ENCODE data around the gene GSG1. TPM values are rescaled to one million over a fixed set of nuclear protein-coding genes. Genes with fewer than 3 reads are reported as not detected.

GSG1 gene
- polyA plus RNA-seq, 4 donors, result 0.85 to 13.2 (median 3.4) TPM

GRCh38 chr12:13093848-13094220 lies 9.6 kb downstream of the GSG1 start:
- FAIRE-seq (no peak), DNase-seq (peak in 1 of 2 donors; percentile 47)
- Histone ChIP-seq H3K4me1 (ENCODE audit: control insufficient read depth in 3 of 3, insufficient read depth in 2 of 3, low read depth in 1 of 3, low read length in 2 of 3) (peaks cover 16 to 38% (median 16%) of the 10 kb centered on the region in 3 donors), H3K9me3 (ENCODE audit: control insufficient read depth in 2 of 2, insufficient read depth in 1 of 2, low read depth in 1 of 2, low read length in 1 of 2) (no peaks in the 10 kb centered on the region), H3K36me3 (ENCODE audit: control insufficient read depth in 3 of 3, insufficient read depth in 2 of 3, low read depth in 1 of 3, low read length in 3 of 3) (peaks cover 0 to 2% (median 0%) of the 10 kb centered on the region in 3 donors), H3K27me3 (ENCODE audit: control insufficient read depth in 3 of 3, insufficient read depth in 3 of 3, low read length in 3 of 3) (peaks cover 0 to 4% (median 0%) of the 10 kb centered on the region in 3 donors), H3K27ac (ENCODE audit: low read depth in 1 of 3, low read length in 2 of 3) (no peak overlapping the region), H3K4me3 (ENCODE audit: low read depth in 1 of 3, low read length in 3 of 3) (no peak overlapping the region)
- WGBS, 3 donors, result 11 to 36% (median 20%) methylated on average over 2 of the region's 2 CpGs

GRCh38 chr12:13093191-13093847 lies 10.1 kb downstream of the GSG1 start:
- WGBS, 3 donors, result 58 to 67% (median 59%) methylated on average over 7 of the region's 7 CpGs
- FAIRE-seq, result no peak
- H3K27me3 ChIP-seq (ENCODE audit: control insufficient read depth in 3 of 3, insufficient read depth in 3 of 3, low read length in 3 of 3), result peaks cover 0 to 4% (median 0%) of the 10 kb centered on the region in 3 donors
- H3K4me1 ChIP-seq (ENCODE audit: control insufficient read depth in 3 of 3, insufficient read depth in 2 of 3, low read depth in 1 of 3, low read length in 2 of 3), result peaks cover 13 to 32% (median 13%) of the 10 kb centered on the region in 3 donors
- no peak overlapping the region for H3K4me3 ChIP-seq (ENCODE audit: low read depth in 1 of 3, low read length in 3 of 3)
- H3K27ac ChIP-seq (ENCODE audit: low read depth in 1 of 3, low read length in 2 of 3), result no peak overlapping the region
- H3K36me3 ChIP-seq (ENCODE audit: control insufficient read depth in 3 of 3, insufficient read depth in 2 of 3, low read depth in 1 of 3, low read length in 3 of 3), result peaks cover 0 to 2% (median 0%) of the 10 kb centered on the region in 3 donors
- no peak for DNase-seq
- H3K9me3 ChIP-seq (ENCODE audit: control insufficient read depth in 2 of 2, insufficient read depth in 1 of 2, low read depth in 1 of 2, low read length in 1 of 2), result no peaks in the 10 kb centered on the region

- peaks cover 0 to 2% (median 0%) of the 10 kb centered on the region in 3 donors for H3K36me3 ChIP-seq (ENCODE audit: control insufficient read depth in 3 of 3, insufficient read depth in 2 of 3, low read depth in 1 of 3, low read length in 3 of 3)
- peak; percentile 52 to 66 for DNase-seq
- FAIRE-seq, result no peak
Measured at GRCh38 chr12:13091832-13092231, 11.6 kb downstream of the GSG1 start.

GRCh38 chr12:13090054-13090453 lies 13.4 kb downstream of the GSG1 start:
- Histone ChIP-seq H3K9me3 (ENCODE audit: control insufficient read depth in 2 of 2, insufficient read depth in 1 of 2, low read depth in 1 of 2, low read length in 1 of 2) (no peaks in the 10 kb centered on the region), H3K4me3 (ENCODE audit: low read depth in 1 of 3, low read length in 3 of 3) (no peak overlapping the region), H3K36me3 (ENCODE audit: control insufficient read depth in 3 of 3, insufficient read depth in 2 of 3, low read depth in 1 of 3, low read length in 3 of 3) (peaks cover 0 to 3% (median under 1%) of the 10 kb centered on the region in 3 donors), H3K27me3 (ENCODE audit: control insufficient read depth in 3 of 3, insufficient read depth in 3 of 3, low read length in 3 of 3) (peaks cover 0 to 7% (median 0%) of the 10 kb centered on the region in 3 donors), H3K27ac (ENCODE audit: low read depth in 1 of 3, low read length in 2 of 3) (no peak overlapping the region), H3K4me1 (ENCODE audit: control insufficient read depth in 3 of 3, insufficient read depth in 2 of 3, low read depth in 1 of 3, low read length in 2 of 3) (peaks cover 3 to 17% (median 8%) of the 10 kb centered on the region in 3 donors)
- no peak for DNase-seq
- WGBS, 3 donors, result 86 to 94% (median 88%) methylated on average over 4 of the region's 4 CpGs
- no peak for FAIRE-seq

More at GRCh38 chr12:13091832-13092231, 11.6 kb downstream of the GSG1 start:
- WGBS, 3 donors, result 30 to 72% (median 53%) methylated on average over 6 of the region's 6 CpGs
- Histone ChIP-seq H3K27me3 (ENCODE audit: control insufficient read depth in 3 of 3, insufficient read depth in 3 of 3, low read length in 3 of 3) (peaks cover 0 to 7% (median 0%) of the 10 kb centered on the region in 3 donors), H3K4me1 (ENCODE audit: control insufficient read depth in 3 of 3, insufficient read depth in 2 of 3, low read depth in 1 of 3, low read length in 2 of 3) (peaks cover 8 to 22% (median 8%) of the 10 kb centered on the region in 3 donors), H3K9me3 (ENCODE audit: control insufficient read depth in 2 of 2, insufficient read depth in 1 of 2, low read depth in 1 of 2, low read length in 1 of 2) (no peaks in the 10 kb centered on the region), H3K4me3 (ENCODE audit: low read depth in 1 of 3, low read length in 3 of 3) (no peak overlapping the region), H3K27ac (ENCODE audit: low read depth in 1 of 3, low read length in 2 of 3) (no peak overlapping the region)

- H3K9me3 ChIP-seq (ENCODE audit: control insufficient read depth in 2 of 2, insufficient read depth in 1 of 2, low read depth in 1 of 2, low read length in 1 of 2), result no peaks in the 10 kb centered on the region
- H3K4me3 ChIP-seq (ENCODE audit: low read depth in 1 of 3, low read length in 3 of 3), result no peak overlapping the region
- H3K27ac ChIP-seq (ENCODE audit: low read depth in 1 of 3, low read length in 2 of 3), result no peak overlapping the region
- WGBS, 3 donors, result 81 to 90% (median 89%) methylated on average over 4 of the region's 4 CpGs
- peaks cover 0 to 8% (median 2%) of the 10 kb centered on the region in 3 donors for H3K36me3 ChIP-seq (ENCODE audit: control insufficient read depth in 3 of 3, insufficient read depth in 2 of 3, low read depth in 1 of 3, low read length in 3 of 3)
- peaks cover 0 to 7% (median 0%) of the 10 kb centered on the region in 3 donors for H3K27me3 ChIP-seq (ENCODE audit: control insufficient read depth in 3 of 3, insufficient read depth in 3 of 3, low read length in 3 of 3)
- no peak for FAIRE-seq
- H3K4me1 ChIP-seq (ENCODE audit: control insufficient read depth in 3 of 3, insufficient read depth in 2 of 3, low read depth in 1 of 3, low read length in 2 of 3), result peaks cover 0 to 9% (median 4%) of the 10 kb centered on the region in 3 donors
- DNase-seq, result no peak
Measured at GRCh38 chr12:13088496-13088895, 15.0 kb downstream of the GSG1 start.

GRCh38 chr12:13087766-13088165 lies 15.7 kb downstream of the GSG1 start:
- Histone ChIP-seq H3K4me1 (ENCODE audit: control insufficient read depth in 3 of 3, insufficient read depth in 2 of 3, low read depth in 1 of 3, low read length in 2 of 3) (peaks cover 0 to 8% (median 0%) of the 10 kb centered on the region in 3 donors), H3K4me3 (ENCODE audit: low read depth in 1 of 3, low read length in 3 of 3) (no peak overlapping the region), H3K36me3 (ENCODE audit: control insufficient read depth in 3 of 3, insufficient read depth in 2 of 3, low read depth in 1 of 3, low read length in 3 of 3) (peaks cover 0 to 8% (median 2%) of the 10 kb centered on the region in 3 donors), H3K27ac (ENCODE audit: low read depth in 1 of 3, low read length in 2 of 3) (no peak overlapping the region), H3K27me3 (ENCODE audit: control insufficient read depth in 3 of 3, insufficient read depth in 3 of 3, low read length in 3 of 3) (peaks cover 0 to 7% (median 0%) of the 10 kb centered on the region in 3 donors), H3K9me3 (ENCODE audit: control insufficient read depth in 2 of 2, insufficient read depth in 1 of 2, low read depth in 1 of 2, low read length in 1 of 2) (no peaks in the 10 kb centered on the region)
- DNase-seq, result no peak
- no peak for FAIRE-seq
- WGBS, 3 donors, result 91 to 92% (median 91%) methylated on average over 5 of the region's 5 CpGs

GRCh38 chr12:13085968-13086686 lies 17.3 kb downstream of the GSG1 start:
- H3K4me3 ChIP-seq (ENCODE audit: low read depth in 1 of 3, low read length in 3 of 3), result no peak overlapping the region
- no peak for DNase-seq
- no peaks in the 10 kb centered on the region for H3K9me3 ChIP-seq (ENCODE audit: control insufficient read depth in 2 of 2, insufficient read depth in 1 of 2, low read depth in 1 of 2, low read length in 1 of 2)
- peaks cover 0 to 8% (median 2%) of the 10 kb centered on the region in 3 donors for H3K36me3 ChIP-seq (ENCODE audit: control insufficient read depth in 3 of 3, insufficient read depth in 2 of 3, low read depth in 1 of 3, low read length in 3 of 3)
- H3K27me3 ChIP-seq (ENCODE audit: control insufficient read depth in 3 of 3, insufficient read depth in 3 of 3, low read length in 3 of 3), result peaks cover 0 to 7% (median 0%) of the 10 kb centered on the region in 3 donors
- 81 to 90% (median 90%) methylated on average over 7 of the region's 7 CpGs for WGBS, 3 donors
- no peak for FAIRE-seq
- H3K4me1 ChIP-seq (ENCODE audit: control insufficient read depth in 3 of 3, insufficient read depth in 2 of 3, low read depth in 1 of 3, low read length in 2 of 3), result peaks cover 0 to 1% (median 0%) of the 10 kb centered on the region in 3 donors
- no peak overlapping the region for H3K27ac ChIP-seq (ENCODE audit: low read depth in 1 of 3, low read length in 2 of 3)

GRCh38 chr12:13084898-13085640 lies 18.4 kb downstream of the GSG1 start:
- H3K36me3 ChIP-seq (ENCODE audit: control insufficient read depth in 3 of 3, insufficient read depth in 2 of 3, low read depth in 1 of 3, low read length in 3 of 3), result peaks cover 0 to 6% (median 2%) of the 10 kb centered on the region in 3 donors
- 95 to 99% (median 98%) methylated on average over 11 of the region's 11 CpGs for WGBS, 3 donors
- FAIRE-seq (no peak), DNase-seq (no peak)
- H3K4me3 ChIP-seq (ENCODE audit: low read depth in 1 of 3, low read length in 3 of 3), result no peak overlapping the region
- H3K27me3 ChIP-seq (ENCODE audit: control insufficient read depth in 3 of 3, insufficient read depth in 3 of 3, low read length in 3 of 3), result peaks cover 0 to 7% (median 0%) of the 10 kb centered on the region in 3 donors
- H3K4me1 ChIP-seq (ENCODE audit: control insufficient read depth in 3 of 3, insufficient read depth in 2 of 3, low read depth in 1 of 3, low read length in 2 of 3), result peaks cover 0 to 5% (median 0%) of the 10 kb centered on the region in 3 donors
- H3K9me3 ChIP-seq (ENCODE audit: control insufficient read depth in 2 of 2, insufficient read depth in 1 of 2, low read depth in 1 of 2, low read length in 1 of 2), result no peaks in the 10 kb centered on the region
- no peak overlapping the region for H3K27ac ChIP-seq (ENCODE audit: low read depth in 1 of 3, low read length in 2 of 3)

Data from small intestine (tissue), 7 donors.